Esophagus squamous epithelium (tissue), 4 donors: ENCODE data around the gene CLDN4.
"Not testable (repeated sequence)": the region's sequence is repeated elsewhere in the genome, so short reads cannot be mapped to it uniquely, and the experiment has no call there.

Experiments used
- CTCF ChIP-seq, 6 experiments: fragments of 450-650 bp in 4 of 6; fragments of 200-600 bp in 2 of 6; sonication (generic) in 2 of 6; IDR thresholded peaks; one replicate each; pipeline ENCODE4 v1.5.1; 2016 to 2019; ENCODE audit warnings: antibody characterized with exemption in 6 of 6, mild to moderate bottlenecking in 4 of 6, moderate library complexity in 4 of 6
- POLR2A ChIP-seq, 4 donors: fragments of 450-650 bp; IDR thresholded peaks; one replicate each; pipeline ENCODE4 v1.6.1; 2017; ENCODE audit warnings: antibody characterized with exemption in 4 of 4, mild to moderate bottlenecking in 4 of 4, moderate library complexity in 3 of 4

- not testable (repeated sequence) for TF ChIP-seq CTCF, POLR2A (IDR thresholded peaks at IDR 0.05)
These were observed 33.6 kb upstream of the CLDN4 start for GRCh38 chr7:73797176-73797575.
